Hematopoietic multipotent progenitor cell treated with erythropoietin and hydrocortisone succinate and interleukin-3 and kit ligand, for 6 days (in vitro differentiated cells): ENCODE measurements around the gene RAPGEF5.
A peak's percentile ranks its signal among the peaks of the same experiment; 100 is the strongest.
"Not testable (repeated sequence)": the region's sequence is repeated elsewhere in the genome, so short reads cannot be mapped to it uniquely, and the experiment has no call there.

Source experiments
- DNase-seq: peaks from one replicate; pipeline ENCODE4 v3.0.0-alpha.2; 2015

RAPGEF5 gene

DNA sequence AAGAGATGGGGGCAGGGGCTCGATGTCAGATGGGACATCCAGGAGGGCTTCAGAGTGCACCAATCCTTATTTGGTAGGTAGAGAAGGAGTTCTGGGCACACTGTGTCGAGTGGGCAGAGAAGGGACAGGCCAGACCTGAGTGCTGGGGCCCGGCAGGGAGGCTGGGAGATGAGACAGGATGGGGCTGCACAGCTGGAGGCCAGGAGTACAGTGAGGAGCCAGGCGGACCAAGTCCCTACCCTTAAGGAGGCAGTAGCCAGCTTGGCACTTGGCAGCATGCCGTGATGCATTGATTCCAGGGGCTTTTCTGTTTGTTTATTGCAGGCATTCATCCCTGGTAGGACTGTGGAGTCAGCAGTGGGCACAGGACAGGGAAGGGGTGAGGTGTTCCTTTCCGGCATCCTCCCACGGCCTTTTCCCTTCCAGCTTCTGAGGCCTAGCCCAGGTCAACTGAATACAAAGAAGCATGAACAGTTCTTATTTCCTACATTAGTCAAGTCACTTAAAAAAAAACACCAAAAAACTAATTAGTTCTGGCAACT is 242.4 kb downstream of the RAPGEF5 start:
- no peak for DNase-seq

DNA sequence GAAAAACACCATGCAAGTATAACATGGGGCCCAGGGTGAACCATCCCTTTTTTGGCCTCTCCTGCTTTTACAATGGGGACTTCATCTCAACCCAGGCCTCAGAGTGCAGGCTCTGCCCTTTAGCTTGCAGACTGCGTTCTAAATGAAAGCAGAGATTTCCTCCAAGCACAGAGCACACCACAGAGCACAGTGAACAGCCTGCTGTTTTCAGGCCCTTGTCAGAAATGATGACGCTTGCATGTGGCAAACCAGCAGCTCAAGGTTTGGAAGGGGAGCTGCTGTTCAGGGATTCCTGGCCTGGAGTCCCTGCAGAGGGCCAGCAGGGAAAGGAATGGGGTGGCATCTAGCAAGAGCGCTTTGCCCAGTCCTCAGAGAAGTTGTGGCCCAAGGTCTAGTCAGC is 243.9 kb downstream of the RAPGEF5 start:
- no peak for DNase-seq

DNA sequence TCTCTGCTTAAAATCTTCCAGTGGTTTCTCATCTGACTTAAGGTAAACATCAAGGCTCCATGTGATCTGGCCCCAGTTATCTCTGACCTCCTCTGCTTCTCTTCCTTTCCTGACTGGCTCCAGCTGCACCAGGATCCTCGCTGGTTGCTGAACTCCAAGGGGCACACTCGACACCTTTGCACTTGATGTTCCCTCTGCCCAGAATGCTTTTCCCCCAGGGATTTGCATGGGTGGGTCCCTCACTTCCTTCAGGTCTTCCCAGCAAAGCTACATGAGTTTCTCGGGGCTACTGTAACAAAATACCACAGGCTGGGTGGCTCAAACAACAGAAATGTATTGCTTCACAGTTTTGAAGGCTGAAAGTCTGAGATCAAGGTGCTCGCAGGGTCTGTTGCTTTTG is 245.3 kb downstream of the RAPGEF5 start:
- no peak for DNase-seq

DNA sequence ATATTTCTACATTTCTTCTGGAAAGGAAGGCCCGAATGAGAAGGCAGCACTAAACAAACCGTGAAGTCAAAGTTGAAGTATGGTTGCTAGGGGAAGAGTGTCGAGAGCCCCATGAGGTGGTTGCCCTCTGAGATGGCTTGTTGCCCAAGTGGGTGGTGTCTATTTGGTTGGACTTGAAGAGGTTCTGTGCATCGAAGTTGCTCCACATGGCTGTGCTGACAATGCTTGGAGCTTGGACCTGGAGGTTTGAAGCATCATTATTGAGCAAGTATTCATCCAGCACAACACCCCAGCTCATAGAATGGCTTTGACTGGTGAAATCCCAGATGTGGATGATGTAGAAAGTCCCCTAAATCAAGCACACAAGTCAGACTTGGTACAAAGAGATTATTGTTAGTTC is 246.1 kb downstream of the RAPGEF5 start:
- no peak for DNase-seq

DNA sequence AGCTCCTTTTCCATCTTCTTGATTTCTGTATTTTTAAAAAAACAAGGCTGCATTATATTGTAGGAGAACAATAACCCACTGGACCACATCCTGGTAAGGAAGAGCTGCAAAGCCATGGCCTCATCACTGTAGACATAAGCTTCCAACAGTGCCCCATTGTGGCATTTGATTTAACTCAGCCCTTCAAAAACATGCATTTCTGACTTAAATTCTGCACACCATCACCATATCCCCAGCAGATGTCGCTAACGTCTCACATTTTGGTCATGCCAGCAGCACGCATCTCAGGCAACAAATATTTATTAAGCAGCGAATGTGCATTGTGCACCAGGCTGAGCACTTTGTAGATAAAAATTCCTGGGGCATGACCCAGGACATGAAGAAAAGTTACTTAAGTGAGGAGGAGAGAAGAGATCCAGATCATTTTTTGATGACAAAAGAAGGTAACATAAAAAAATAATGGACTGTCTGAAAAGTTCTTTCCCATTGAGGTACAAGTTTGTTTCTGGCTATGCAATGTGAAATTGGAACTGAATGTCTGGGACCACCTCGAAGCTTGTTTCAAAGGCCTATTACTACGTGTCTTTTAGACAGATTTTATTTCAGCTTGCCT is 246.6 kb downstream of the RAPGEF5 start:
- peak; percentile 87 for DNase-seq

DNA sequence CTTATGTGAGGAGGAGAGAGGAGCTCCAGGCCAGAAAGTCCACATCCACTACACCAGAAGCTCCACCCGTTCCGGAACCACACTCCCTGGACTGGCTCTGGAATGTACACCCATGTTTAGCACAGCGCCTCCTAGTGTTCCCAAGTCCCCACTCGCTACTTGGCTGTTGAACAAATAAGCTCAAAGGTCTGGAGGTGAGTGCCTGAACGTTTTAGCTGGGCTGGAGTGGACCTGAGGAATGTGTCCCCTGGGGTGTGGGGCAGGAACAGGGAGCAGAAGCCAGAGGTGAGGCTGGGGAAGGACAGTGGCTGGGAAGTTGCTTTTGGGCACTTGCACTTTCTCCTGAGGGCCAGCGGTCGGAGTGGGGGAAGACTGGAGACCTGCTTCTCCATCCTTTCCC is 247.2 kb downstream of the RAPGEF5 start:
- DNase-seq: peak; percentile 58

DNA sequence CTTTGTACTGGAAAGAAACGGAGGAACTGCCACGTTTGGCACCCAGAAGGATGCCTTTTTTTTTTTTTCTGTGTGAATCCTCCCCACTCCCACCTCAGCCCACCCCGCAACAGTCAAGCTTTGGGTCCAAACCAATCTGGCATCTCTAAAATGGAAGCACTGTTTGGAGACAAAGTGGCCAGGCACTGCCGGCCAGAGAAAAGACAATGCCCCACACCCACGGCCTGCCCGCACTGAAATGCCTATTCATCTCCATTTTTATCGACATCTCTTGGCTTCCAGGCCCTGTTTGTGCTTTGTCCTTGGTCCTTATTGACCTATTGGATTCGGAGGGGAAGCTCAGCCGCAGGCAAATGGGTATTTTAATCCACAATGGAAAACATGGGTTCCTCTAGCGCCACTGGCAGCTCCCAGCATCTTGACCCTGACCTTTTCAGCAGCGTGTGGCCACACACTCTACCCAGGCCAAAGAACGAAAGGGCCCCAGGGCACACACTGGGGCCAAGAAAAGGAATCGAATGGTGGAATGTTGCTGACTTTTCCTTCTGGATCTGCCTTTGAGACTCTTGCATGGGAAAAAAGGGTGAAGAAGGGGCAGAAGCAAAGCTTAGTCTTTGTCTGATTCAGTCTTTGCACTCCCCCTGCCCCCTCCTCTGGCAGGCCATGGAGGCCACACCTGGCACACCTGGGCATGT is 248.7 kb downstream of the RAPGEF5 start:
- DNase-seq: no peak

DNA sequence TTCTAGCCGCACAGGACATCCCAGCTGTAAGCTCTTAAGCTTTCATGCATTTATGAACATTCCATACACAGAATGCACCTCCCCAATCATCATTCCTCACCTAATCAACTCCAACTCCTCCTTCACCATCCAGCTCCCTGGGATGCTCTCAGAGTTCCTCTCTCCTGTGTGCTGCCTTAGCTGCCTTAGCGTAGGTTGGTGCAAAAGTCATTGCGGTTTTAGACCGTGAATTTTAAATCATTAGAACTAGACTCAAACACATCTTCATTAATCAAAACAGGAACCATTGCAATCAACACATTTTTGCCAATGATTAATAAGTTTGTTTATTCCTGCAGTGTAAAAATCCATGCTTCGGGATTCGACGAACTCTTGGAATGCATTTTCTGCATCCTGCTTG is 251.4 kb downstream of the RAPGEF5 start:
- no peak for DNase-seq

DNA sequence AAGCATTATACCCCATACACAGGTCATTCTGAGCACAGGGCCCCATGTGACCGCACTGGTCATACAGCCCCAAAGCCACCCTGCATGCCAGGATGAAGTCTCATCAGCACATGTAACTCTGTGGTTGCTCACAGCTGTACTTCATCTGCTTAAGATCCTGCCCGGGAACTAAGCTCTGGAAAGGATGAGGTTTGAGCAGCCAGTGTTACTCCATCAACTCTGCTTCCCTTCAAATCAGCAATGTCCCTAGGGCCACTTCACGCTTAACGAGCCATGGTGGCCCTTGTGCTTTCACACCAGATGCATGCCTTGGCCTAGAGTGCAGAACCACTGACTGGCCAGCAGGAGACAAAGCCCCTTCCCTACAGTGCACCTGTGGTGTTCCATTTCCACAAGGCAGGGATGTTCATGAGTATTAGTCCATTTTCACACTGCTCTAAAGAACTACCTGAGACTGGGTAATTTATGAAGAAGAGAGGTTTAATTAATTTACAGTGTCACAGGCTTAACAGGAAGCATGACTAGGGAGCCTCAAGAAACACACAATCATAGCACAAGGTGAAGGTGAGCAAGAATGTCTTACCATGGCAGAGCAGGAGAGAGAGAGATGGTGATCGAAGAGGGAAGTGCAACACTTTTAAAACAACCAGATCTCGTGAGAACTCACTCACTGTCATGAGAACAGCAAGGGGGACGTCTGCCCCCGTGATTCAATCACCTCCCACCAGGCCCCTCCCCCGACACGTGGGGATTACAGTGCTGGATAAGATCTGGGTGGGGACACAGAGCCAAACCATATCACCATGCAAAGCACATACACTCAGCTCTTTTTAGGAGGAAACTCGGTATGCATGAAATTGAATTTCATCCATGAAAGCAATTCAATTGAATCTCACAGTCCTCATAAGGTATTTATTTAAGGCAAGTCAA is 262.3 kb downstream of the RAPGEF5 start:
- no peak for DNase-seq

DNA sequence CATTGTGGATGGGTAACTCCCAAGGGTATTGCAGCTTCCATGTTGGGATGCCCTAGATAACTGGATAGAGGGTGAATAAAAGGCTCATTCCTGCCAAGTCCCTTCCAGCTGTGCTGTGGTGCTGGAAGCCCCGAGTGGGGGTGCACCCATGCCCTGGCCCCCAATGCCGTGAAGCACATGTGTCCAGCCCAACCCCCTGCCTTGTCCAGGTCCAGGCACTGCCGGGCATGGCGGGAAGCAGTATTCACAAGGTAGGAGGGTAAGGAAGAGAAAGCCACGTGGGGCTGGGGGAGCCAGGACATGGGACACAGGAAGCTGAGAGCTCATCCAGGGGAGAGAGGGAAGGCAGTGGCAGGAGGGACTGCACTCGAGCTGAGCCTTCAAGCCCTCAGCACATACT is 263.0 kb downstream of the RAPGEF5 start:
- no peak for DNase-seq

DNA sequence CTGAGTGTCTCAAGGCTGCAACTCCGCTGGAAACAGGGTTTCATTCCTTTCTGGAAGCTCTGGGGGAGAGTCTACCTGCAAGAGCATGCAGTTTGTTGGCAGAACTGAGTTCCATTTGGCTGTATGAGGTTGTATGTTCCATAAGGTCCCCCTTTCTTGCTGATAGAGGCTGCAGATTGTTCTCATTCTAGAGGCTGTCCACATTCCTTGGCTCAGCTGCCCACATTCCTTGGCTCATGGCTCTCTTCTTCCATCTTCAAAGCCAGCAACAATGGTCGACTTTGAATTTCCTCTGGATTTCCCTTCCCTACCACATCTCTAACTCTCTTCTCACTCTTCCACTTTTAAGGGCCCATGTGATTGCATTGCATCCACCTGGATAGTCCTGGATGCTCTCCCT is 264.0 kb downstream of the RAPGEF5 start:
- DNase-seq: no peak

DNA sequence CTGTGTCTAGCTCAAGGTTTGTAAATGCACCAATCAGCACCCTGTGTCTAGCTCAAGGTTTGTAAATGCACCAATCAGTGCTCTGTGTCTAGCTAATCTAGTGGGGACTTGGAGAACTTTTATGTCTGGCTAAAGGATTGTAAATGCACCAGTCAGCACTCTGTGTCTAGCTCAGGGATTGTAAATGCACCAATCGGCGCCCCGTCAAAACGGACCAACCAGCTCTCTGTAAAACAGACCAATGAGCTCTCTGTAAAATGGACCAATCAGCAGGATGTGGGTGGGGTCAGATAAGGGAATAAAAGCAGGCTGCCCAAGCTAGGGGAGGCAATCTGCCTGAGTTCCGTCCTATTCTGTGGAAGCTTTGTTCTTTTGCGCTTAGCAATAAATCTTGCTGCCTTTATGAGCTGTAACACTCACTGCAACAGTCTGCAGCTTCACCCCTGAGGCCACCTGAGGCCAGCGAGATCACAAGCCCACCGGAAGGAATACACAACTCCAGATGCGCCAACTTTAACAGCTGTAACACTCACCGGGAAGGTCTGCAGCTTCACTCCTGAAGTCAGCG is 265.9 kb downstream of the RAPGEF5 start:
- not testable (repeated sequence) for DNase-seq

DNA sequence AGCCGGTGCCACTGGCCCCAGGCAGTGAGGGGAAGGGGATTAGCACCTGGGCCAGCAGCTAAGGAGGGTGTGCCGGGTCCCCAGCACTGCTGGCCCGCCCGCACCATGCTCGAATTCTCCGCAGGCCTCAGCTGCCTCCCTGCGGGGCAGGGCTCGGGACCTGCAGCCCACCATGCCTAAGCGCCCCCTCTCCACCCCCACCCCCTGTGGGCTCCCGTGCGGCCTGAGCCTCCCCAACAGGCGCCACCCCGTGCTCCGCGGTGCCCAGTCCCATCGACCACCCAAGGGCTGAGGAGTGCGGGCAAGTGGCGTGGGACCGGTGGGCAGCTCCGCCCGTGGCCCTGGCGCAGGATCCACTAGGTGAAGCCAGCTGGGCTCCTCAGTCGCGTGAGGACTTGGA is 266.4 kb downstream of the RAPGEF5 start:
- no peak for DNase-seq

DNA sequence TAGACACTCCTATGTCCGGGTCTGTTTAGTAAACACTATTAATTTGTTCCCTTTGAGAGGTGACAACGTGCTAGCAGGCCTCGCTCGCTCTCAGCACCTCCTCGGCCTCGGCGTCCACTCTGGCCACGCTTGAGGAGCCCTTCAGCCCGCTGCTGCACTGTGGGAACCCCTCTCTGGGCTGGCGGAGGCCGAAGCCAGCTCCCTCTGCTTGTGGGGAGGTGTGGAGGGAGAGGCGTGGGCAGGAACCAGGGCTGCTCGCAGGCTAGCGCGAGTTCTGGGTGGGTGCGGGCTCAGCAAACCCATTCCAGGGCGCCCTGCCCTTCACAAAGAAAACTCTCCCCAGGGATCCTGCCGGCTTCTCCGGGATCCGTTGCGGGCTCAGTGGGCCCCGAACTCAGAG is 266.8 kb downstream of the RAPGEF5 start:
- no peak for DNase-seq

DNA sequence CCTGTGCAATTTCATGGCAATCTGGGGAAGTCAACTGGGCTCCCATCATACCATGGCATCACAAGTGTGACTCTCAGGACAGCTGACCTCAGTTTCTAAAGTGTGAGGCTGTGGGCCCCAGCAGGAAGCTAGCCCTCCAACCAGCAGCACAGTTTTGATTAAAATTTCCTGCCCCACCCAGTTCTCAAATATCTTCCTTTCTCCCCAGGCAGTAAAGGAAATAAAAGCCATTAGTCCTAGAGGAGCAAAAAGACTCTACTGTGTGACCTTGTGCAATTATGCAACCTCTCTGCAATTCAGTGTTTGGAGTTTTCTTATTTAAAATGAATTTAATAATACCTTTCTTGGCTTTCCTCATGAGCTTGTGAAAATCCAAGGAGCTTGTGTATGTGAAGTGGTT is 268.1 kb downstream of the RAPGEF5 start:
- DNase-seq: no peak

DNA sequence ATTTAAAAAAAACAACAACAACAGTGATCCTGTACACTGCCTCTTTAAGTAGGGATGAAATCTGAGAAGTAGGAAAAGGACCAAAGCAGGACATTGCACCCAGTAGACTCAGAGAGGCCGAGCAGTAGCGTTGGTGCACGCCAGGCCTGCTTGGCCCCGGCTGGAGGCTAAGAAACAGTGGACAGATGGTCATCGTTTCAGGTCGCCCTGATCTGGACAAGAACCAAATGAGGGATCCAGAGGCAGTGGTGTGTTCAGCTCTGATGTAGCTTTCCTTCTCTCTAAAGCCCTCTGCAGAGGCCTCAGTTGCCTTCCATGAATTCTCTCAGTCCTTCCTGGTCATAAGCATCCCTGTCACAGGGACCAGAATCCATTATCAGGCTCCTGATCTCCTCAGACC is 269.1 kb downstream of the RAPGEF5 start:
- no peak for DNase-seq

DNA sequence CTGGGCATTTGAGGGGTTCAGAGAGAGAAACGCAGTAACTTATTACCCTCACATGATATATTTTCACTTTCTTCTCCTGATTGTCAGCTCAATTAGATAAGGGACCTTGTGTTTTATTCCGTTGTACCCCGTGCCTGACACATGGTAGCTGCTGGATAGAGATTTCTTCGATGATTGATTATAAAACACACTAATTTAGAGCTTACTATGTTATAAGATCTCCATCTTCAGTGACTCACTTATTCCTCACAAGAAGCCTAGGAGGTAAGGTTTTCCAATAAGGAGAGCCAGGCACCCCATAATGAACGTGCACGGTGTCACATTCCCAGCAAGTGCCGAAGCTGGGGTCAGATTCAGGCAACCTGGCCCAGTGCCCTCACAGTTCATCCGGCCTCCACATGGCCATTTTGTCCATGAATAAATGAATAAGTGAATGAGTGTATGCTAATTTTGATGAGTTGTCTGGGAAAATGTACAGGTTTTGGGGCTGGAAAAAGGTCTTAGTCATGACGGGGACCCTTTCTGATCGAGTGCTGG is 273.2 kb downstream of the RAPGEF5 start:
- DNase-seq: peak; percentile 37

DNA sequence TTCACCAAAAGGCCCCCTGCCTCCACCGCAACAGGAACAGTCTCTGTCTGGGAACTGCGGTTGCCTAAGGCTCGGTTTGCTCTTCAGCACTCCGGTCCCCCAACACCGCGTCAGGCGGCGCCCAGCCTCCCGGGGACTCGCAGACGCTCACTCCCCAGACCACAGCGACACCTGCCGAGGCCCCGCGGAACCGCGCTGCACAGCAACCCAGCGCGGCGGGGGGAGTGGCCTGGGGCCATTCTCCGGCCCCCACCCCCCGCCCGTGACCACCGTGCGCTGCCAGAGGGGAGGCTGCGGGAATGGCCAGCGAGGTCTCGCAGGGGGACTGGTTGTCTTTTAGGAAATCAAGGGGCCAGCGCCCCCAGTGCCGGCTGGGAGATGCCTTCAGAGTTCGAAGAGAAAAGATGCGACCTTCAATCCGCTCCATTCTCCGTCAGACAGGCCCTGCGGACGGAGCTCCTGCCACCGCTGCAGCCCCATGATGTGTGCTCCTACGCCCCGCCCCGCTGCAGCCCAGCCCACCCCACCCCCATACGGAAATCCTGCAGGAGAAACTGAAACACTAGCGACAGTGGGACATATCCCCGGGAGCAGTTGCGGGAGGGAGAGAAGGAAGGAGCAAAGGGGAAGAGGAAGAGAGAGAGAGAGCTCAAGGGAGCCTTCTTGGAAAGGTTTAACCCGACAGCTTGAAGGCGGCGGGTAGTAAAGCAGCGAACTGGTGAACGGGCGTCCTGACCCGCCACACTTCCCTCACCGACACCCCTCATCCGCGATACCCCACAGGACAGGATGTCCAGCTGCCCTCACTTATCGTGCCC is 273.9 kb downstream of the RAPGEF5 start:
- DNase-seq: peak; percentile 79

DNA sequence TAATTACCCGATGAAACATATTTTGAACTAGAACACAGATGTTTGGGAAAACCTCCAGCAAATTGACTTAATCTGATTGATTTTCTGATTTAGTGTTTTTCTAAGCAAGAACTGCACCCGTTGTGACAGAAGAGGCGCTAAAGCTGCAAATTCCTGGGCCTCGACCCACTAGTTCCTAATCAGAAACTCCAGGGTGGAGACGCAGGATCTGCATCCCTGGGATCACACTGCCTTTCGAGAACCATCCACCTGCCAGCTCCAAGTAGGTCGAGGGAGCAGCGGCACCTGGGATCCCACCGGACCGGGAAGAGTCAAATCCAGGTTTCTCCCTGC is 274.4 kb downstream of the RAPGEF5 start:
- peak; percentile 9 for DNase-seq

DNA sequence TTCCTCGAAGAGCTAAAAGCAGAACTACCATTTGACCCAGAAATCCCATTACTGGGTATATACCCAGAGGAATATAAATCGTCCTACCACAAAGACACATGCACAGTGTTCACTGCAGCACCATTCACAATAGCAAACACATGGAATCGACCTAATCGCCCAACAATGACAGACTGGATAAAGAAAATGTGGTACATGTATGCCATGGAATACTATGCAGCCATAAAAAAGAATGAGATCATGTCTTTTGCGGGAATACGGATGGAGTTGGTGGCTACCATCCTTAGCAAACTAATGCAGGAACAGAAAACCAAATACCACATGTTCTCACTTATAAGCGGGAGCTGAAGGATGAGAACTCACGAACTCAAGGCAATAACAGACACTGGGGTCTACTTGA is 276.7 kb downstream of the RAPGEF5 start:
- DNase-seq: not testable (repeated sequence)

DNA sequence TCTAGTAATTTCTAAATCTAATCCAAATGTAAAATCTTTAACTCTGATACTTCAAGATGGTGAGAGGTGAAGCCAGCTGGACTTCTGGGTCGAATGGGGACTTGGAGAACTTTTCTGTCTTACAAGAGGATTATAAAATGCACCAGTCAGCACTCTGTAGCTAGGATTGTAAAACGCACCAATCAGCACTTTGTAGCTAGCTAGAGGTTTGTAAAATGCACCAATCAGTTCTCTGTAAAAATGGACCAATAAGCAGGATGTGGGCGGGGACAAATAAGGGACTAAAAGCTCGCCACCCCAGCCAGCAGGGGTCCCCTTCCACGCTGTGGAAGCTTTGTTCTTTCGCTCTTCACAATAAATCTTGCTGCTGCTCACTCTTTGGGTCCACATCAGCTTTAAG is 278.1 kb downstream of the RAPGEF5 start:
- DNase-seq: not testable (repeated sequence)

DNA sequence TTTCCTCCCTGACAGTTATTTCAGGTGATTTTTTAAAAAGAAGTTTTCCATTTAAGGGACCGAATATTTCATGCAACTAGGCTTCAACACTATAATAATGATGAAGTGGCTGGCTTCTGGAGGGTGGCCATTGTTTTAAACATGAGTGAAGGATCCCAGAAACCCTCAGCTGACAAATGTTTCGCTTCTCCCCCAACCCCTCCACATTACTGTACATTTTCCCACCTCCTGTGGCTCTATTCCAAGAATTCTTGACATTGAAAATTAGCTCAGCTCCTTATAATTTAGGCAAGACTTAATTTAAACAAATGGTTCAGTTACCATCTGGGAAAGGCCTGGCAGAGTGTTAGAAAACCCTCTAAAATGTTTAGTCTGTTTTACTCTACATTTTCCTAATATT is 281.4 kb downstream of the RAPGEF5 start:
- no peak for DNase-seq
